ENCODE measurements around the gene ITIH2. TPM values are rescaled to one million over a fixed set of nuclear protein-coding genes. Genes with fewer than 3 reads are reported as not detected.

Gene ITIH2
- total RNA-seq, 2 donors from 2014 or later: not detected

DNA sequence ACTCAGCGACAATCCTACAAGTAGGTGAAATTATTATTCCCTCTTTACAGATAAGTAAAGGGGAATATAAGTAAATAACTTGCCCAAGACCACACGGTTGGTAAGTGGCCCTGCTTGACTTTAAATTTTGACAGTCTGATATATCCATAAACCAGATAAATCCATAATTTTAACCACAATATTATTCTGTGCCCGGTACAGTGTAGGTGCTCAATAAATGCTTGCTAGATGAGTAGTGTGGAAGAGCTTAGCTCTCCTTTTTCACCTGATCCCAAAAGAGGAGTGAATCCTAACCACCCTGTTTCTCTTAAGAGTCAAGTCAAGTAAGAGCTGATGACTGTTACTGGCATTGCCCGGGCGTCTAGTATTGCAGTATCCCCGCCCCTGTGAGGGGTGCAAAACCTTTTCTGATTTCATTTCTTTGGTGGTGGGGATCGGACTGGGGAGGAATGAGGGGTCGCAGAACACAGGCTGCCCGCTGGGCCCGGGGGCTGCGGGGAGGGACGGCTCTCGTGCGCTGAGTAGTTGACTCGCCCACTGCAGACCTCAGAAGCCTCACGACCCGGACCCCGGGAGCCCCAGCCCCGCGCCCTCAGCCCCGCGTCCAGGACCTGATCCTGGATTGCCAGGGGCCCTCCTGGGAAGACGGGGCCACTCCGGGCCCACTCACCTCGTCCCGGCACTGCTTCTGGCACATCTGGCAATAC is 84.2 kb downstream of the ITIH2 start:
- ATAC-seq: peak; percentile 21
- no peak for DNase-seq
- intact Hi-C loops (cut with DNase I, micrococcal nuclease): no loop called here

DNA sequence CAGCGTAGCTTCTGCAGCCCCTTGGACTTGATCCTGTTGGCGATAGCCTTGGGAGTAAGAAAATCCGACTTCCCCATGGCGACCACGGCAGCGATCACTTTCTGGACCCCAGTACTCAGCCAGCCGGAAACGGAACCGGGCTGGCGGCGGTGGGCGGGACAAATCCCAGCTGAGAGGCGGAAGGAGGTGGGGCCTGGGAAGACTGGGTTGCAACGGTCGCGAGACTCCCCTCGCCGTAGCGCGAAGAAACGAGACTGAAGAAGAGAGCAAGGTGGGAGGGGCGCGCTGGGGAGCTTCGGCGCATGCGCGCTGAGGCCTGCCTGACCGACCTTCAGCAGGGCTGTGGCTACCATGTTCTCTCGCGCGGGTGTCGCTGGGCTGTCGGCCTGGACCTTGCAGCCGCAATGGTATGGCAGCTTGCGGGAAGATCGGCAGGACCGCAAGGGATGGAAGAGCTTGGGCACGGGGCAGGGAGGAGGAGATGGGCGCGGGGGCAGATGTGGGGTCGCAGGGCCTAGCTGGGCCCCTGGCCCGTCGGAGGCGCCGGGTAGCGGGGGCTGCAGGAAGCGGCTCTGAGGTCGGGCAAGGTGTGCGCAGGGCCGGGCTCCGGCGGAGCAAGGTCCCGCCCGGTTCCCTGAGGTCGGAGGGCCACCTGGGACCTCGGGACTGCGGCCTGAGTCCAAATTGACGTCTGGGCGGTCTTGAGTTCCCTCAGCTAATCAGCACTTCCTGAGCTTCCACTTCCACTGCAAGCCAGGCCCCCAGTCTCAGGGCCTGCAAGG is 84.9 kb downstream of the ITIH2 start, which contains the start of the genes ATP5F1C and KIN:
ATP5F1C (plus strand) TSS at position 321 of the 782 bp plus-strand sequence; CDS start at position 352, 31 bp downstream.
KIN (minus strand) TSS at position 137 of the 782 bp plus-strand sequence; CDS start at position 77, 60 bp downstream.
- peak; percentile 97 to 98 for DNase-seq
- intact Hi-C loops (cut with DNase I, micrococcal nuclease): no loop called here
- ATAC-seq: peak; percentile 94

DNA sequence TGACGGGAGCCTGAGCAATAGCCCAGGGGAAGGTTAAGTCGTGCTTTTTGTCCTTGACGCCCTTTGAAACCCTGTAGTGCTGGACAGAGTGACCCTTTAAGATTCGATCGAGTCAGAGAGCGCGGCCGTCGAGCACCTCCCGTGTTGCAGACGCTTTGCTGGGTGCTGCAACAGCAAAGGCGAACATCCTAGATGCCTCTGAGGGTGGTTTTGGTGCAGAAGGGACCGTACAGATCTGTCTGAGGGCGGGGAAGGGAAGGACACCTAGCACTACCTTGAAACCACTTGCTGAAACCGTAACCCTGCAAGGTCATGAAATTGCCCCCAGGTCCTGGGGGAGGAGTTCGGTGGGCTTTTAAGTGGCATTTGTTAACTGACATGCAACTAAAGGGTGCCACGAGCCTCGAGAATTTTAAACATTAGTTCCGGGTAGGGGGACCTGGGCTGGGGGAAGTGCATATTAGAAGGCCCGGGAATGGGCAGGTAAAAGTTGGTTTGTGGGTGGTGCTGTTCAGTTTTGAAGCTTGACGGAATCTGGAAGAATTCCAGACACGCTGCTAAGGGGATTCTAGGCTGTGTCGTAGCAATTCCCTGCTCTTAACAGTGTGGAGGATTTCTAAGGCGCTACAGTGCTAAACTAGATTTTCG is 85.6 kb downstream of the ITIH2 start:
- DNase-seq (peak; percentile 24 to 43), ATAC-seq (peak; percentile 26)
- intact Hi-C loops (cut with DNase I, micrococcal nuclease): no loop called here

DNA sequence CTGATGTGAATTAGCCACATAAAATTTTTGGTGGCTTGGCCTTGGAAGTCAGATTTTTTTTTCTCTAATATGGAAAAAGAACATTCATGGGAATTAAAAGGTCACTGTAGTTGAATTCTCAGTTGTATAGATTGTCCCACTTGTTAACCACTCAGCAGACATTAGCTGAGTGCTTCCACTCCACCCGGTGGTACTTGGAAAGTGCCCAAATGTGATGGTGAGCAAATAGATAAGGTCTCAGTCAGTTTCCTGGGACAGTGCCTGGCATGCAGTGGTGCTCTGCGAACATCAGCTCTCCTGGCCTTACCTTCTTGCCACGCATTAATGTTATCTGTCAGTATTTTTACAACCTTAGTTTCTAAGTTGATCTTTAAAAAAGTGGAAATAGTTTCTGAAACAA is 86.3 kb downstream of the ITIH2 start:
- peak in 1 of 2 donors; percentile 27 for DNase-seq
- ATAC-seq: no peak
- intact Hi-C loops (cut with DNase I, micrococcal nuclease): no loop called here

DNA sequence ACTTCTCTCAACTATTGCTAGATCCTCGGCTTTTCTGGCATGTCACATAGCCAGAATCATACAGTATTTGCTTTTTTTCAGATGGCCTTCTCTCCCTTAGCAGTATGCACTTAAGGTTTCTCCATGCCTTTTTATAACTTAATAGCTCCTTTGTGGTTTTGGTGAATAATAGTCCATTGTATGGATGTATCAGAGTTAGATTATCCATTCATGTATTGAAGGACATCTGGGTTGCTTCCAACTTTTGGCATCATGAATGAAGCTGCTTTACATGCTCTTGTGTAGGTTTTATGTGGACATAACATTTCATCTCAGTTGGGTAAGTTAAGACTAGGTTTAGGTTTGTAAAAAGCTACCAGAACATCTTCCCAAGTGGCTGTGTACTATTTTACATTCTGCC is 89.4 kb downstream of the ITIH2 start:
- intact Hi-C loops (cut with DNase I, micrococcal nuclease): no loop called here
- DNase-seq: no peak

DNA sequence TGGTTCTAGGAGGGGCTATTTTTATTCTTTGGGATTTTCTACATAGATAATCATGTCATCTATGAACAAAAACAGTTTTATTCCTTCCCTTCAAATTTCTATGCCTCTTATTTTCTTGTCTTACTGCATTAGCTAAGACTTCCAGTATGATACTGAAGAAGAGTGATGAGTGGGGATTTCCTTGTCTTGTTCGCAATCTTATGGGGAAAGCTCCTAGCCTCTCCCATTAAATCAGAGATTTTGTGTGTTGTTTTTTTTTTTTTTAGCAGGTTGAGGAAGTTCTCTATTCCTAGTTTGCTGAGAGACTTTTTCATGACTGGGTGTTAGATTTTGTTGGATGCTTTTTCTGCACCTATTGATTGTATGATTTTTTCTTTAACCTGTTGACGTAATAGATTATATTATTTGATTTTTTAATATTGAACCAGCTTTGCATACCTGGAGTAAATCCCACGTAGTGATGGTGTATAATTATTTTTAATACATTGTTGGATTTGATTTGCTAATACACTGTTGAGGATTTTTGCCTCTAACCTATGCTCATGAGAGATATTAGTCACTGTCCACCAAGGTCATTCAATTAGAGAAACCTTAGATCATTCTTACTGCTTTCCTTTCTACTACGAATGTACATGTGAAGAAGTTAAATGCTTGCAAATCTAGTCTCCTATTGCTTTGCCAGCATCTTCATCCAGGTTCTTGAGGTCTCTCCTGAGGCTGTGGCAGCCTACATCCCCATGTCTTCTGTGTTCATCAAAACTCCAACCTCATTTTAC is 91.3 kb downstream of the ITIH2 start:
- no peak for ATAC-seq
- intact Hi-C loops (cut with DNase I, micrococcal nuclease): no loop called here

More for the DNA sequence above, 89.4 kb downstream of the ITIH2 start:
- peak; percentile 7 for ATAC-seq

DNA sequence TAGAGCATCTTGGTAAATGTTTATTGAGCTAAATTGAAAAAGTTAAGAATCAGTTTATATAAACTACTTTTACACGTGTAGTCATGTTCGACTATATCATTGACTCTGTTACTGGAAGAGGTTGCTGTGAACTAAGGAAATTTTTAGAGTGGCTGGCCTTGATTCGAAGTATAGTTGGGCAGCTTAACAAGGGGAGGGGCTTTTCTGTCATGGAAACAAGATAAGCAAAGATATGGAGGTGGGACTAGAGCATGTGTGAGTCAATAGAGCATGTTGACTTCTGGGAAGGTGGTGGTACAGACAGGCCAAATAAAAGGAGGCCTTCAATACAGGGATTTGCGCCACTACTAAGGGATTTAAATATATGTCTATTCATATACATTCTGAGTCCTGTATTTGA is 92.5 kb downstream of the ITIH2 start:
- ATAC-seq: peak; percentile 66
- intact Hi-C loops (cut with DNase I, micrococcal nuclease): no loop called here
- DNase-seq: no peak

More for the DNA sequence above, 91.3 kb downstream of the ITIH2 start:
- no peak for DNase-seq

DNA sequence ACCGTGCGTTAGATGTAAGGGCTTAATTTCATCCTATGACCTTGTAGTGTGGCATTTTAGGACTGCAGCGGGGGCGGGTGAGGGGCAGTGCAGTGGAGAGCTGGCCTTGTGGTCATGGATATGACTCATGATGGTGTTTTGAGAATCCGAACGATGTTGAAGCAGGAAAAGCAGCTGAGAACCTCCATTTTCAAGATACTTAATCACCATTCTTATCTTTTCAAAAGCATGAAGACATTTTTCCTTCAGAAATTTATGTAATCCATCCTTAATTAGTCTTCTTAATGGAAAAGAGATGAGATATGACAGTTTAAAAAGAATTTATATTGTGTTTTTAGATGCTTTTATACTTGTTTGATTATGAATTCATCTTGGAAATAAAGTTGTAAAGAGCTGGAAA is 94.5 kb downstream of the ITIH2 start:
- intact Hi-C loops (cut with DNase I, micrococcal nuclease): no loop called here

More for the DNA sequence above, 94.5 kb downstream of the ITIH2 start:
- DNase-seq: no peak
- ATAC-seq: no peak

Other genes with a start within 250 kb of the ITIH2 start
- 10 to 100 TPM in 1 of 2 donors, 1 to 10 TPM in 1; 2.8 to 14.2 TPM for gene ITIH5, start 36.4 kb upstream of the ITIH2 start, total RNA-seq
- 10 to 100 TPM in 1 of 2 donors, 1 to 10 TPM in 1; 9.9 to 10.6 TPM for gene KIN, start 84.7 kb downstream of the ITIH2 start, total RNA-seq
- gene ATP5F1C, start 84.9 kb downstream of the ITIH2 start, total RNA-seq: 100 to 1,000 TPM; 463 to 537 TPM
- gene TAF3, start 115.2 kb downstream of the ITIH2 start, total RNA-seq: 1 to 10 TPM; 5.1 to 5.8 TPM